SK-N-MC (cell line): ENCODE results near the gene ING5.

ENCODE experiments used
- EZH2 ChIP-seq: fragments of 200-600 bp; sonication (generic); IDR thresholded peaks from one replicate; pipeline ENCODE4 v1.6.1; 2017; ENCODE audit warnings: antibody characterized with exemption
- POLR2AphosphoS5 ChIP-seq: IDR thresholded peaks from 2 replicates; pipeline ENCODE4 v1.6.1; 2012; ENCODE audit warnings: mild to moderate bottlenecking, low read depth, low read length, borderline replicate concordance

- TF ChIP-seq POLR2AphosphoS5 (no peak), EZH2 (no peak)
Observed at GRCh38 chr2:241773511-241774418, 71.9 kb downstream of the ING5 start.
